GM19372 (cell line): ENCODE results near the gene TBC1D22A.

ENCODE experiments used
- ATAC-seq: cut with Tn5 transposase; IDR thresholded peaks from one replicate; pipeline ENCODE4 v1.9.1; 2021; ENCODE audit warnings: mild to moderate bottlenecking, low read depth, moderate library complexity; ENCODE audit not compliant: unreplicated experiment

TBC1D22A gene

DNA sequence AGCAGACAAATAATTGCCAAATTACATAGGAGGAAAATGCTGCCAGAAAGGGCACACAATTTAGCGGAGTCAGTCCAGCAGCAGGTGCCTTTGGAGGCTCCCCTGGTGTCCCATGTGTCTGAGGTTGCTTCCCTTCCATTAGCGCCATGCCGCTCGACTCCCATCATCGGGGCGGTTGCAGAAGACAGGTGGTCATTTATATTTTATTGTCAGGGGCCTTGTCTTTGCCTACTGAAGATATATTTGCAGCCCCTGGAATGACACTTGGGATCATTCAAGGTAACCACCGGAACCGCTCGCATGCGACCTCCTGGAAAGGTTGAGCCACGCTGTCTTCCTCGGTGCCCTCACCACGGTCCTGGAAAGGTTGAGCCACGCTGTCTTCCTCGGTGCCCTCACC, 298.3 kb downstream of the TBC1D22A start:
- ATAC-seq: no peak

DNA sequence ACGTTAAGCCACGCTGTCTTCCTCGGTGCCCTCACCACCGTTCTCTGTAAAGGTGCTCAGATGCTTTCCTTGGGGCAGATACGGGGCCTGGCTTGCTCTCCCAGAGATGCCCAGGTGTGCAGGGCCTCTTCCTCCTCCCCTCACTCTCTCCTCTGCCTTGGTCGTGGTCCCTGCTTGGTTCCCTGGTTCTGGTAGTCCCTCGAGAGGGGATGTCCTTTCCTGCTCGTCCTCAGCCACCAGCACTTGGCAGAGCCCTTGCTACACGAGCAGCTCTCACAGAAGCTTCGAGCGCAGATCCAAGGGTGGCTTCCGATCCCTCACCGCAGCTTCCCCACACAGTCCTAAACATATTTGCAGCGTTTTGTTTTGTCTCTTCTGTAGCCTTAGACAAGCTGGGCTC, 298.8 kb downstream of the TBC1D22A start:
- ATAC-seq: no peak

DNA sequence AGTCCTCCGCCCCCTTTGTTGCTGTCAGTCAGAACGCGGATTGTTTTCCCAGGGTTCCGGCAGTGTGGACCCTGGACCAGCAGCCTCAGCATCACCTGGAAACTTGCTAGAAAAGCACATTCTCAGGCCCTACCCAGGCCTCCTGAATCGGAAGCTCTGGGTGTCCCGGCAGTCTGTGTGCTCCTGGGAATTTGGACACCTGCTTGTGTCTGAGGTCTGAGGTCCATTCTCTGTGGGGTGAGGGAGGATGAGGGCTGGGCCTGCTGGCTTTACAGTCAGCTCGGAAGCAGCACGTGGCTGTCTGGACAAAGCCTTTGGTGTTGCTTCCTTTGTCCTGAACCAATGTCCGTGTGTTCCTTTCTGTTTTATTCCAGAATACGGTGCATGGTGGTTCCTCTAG, 299.7 kb downstream of the TBC1D22A start:
- ATAC-seq: no peak

DNA sequence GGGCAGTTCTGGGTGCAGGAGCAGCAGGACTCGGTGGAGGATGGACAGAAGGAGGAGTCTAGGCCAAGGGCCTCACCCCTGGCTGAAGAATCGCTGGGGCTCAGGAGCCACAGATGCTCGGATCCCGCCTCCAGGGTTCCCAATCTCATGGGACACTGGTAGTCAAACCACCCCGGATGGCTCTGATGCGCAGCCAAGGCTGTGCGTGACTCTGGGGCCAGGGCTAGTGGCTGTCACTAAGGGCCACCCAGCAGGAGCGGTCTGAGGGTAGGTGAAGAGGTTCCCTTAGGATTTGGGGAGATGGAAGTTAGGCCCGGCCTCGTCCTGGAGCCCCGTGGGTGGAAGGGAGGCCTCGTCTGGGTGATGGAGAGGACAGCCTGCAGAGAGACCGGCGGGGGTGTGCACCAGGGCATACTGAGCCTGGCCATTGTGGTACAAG, 300.6 kb downstream of the TBC1D22A start:
- no peak for ATAC-seq

DNA sequence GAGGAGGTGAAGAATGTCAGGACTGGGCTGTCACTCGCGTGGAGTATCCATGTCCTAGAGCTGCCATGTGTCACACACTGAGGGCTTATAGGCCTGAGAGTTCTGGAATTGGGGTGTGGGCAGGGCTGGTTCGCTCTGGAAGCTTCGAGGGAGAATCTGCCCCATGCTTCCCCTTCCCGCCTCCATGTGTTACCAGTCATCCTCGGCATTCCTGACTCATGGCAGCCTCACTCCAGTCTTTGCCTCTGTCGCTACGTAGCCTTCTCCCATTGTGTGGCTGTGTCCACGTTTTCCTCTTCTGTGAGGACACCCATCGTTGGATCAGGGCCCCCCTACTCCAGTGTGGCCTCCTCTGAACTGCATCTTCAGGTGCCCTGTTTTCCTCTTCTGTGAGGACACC, 301.2 kb downstream of the TBC1D22A start:
- no peak for ATAC-seq

GRCh38 chr22:47064016-47064415, 301.6 kb downstream of the TBC1D22A start:
- no peak for ATAC-seq

GRCh38 chr22:47064416-47064815, 302.0 kb downstream of the TBC1D22A start:
- no peak for ATAC-seq

DNA sequence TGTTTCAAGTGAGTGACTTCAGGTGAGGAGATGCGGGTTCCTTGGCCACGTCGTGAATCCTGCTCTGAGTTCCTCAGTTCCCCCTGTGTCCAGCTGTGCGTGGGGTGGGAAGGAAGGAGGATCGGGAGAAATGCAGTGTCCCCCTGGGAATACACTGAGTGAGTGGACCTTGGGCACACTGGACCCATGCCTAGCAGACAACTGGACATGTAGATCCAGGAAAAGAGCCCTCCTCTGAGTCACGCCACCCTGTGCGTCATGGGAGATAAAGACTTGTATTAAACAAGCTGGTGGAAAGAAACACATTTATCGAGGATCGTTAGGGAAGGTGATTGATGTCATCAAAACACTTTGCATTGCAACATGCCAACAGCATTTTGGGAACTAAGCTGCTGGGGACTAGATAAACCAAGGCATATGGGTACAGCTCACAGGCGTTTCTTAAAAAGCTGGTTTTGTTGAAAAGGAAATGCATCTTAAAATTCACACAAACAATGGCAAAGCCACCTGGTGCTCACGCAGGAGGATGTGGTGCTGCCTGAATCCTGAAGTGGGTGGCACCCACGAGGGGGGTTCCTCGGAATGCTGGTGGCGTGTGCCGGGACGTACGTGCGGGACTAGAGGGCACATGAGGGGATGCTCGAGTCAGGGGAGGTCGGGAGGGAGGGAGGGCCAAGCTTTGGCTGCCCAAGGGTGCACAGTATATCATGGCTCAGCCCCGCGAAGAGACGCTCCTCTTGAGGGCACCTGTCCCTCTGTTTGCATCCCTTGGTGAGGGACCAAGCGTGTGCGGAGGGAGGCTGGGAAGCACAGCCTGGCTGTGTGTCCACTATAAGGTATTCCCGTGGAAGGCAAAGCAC, 303.5 kb downstream of the TBC1D22A start:
- no peak for ATAC-seq

DNA sequence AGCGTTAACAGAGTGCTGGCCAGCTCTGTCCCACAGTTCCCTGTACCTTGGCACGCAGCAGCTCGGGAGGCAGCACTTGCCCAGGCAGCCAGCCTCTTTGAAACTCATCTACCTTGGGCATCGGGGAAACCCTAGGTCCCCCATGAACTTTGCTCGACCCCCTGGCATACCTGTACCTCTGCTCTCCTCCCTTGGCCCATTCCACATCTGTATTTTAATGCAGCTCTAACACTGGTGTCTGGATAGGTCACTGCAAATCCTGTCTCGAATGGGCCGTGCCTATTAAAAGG, 304.1 kb downstream of the TBC1D22A start:
- ATAC-seq: no peak

DNA sequence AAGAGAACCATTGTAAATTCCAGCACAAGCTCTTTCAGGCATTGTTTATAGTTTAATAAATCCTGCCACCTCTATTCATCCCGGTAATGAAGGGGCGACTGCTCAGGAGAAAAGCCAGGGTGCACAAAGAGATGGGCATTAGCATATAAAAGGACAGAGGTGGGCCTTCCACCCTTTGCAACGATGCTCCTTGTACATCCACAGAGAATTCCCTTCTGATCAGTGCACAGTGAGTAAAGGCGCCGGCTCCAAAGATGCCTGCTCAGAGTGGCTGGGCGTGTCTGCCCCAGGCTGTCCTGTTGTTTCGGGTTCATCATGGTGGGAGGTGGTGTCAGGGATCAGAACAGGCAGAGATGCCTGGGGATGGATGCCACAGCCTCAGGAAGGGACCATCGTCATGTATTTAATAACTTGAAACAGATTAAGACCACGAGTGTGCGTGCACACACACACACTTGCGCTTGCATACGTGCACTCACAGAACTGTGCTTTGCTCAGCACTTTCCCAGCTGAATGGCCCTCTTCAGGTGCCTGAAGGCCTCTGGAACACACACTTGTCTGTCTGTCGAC, 305.0 kb downstream of the TBC1D22A start:
- no peak for ATAC-seq

DNA sequence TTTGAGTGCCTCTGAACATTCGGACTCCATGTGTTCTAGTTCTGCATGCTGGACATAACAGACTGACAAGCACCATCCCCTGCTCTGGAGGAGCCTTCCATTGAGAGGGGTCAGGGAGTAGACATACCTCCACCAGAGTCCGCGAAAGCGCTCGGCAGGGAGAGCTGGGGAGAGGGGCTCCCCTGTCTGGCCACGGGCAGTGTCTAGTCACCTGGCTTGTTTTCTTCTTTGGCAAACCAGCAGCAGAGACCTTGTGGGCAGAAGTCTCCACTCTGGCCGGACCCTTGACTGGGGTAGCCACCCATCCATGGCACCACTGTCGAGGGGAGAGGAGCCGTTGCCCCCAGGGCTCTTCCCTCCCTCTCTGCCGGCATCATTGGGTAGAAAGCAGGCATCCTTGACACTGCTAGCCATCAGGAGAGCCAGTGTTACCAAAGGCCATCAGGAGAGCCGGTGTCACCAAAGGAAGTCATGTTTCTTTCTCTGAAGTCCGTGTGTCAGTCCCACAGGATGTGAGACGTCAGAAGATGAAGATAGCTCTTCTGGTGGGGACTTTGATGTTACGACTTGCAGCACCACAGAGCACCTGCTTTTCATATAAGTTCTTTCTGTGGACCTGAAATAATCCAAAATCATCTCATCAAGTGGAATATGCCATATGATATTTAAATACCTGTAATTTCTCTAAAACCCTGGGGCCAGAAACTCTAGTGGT, 305.6 kb downstream of the TBC1D22A start:
- no peak for ATAC-seq

- no peak for ATAC-seq
Observed at GRCh38 chr22:47068626-47068996, 306.2 kb downstream of the TBC1D22A start.

DNA sequence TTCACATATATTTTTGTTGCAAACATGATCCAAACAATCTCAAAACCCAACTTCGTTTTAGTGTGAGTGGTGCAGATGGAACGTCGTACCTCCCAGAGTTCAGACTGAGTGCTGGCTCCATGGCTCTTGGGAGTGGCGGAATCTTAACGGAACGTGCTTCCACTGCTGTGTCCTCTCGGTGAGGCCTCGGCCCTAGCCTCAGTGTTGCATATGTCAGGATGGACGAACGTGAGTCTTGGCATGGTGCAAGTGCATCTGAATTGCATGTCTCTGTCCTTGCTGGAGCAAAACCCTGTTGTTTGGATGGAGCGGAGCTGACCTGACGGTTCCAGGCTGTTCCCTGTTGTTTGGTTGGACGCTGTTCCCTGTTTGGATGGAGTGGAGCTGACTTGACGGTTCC, 306.8 kb downstream of the TBC1D22A start:
- no peak for ATAC-seq

DNA sequence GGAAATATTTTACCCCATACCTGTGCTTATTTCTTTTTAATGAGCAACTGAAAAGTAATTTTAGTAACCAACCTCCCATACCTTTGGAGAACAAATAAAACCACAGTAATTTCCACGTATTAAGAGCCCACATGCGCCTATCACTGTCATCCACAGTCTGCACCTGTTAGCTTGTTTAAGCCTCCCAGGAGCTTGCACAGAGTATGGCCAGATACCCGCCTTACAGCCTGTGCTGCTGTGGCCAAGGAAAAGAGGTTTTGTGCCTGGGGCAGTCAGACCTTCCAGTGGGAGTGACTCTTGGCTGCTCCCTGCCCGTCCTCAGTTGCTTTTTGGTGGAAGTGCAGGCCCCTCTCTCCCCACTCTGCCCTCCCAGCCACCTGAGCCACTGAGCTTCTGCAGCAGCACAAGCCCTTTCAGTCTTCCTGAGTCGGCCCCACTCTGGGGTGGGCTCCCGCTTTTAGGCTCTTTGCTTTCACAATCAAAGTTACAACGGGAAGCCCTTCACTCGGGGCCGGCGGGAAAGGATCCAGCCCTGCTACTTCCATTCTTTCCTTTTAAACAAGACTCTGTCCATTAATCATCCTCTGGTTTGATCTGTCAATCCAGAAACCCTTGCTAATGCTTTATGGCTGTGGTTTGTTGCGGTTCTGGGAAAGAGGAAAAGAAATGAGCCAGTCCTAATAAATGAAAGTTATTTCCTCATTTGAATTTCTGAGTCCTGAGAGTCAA, 308.8 kb downstream of the TBC1D22A start:
- no peak for ATAC-seq

- ATAC-seq: no peak
Observed at GRCh38 chr22:47071807-47072641, 309.6 kb downstream of the TBC1D22A start.

GRCh38 chr22:47072642-47072967, 310.2 kb downstream of the TBC1D22A start:
- ATAC-seq: no peak

- no peak for ATAC-seq
Observed at GRCh38 chr22:47073075-47073474, 310.6 kb downstream of the TBC1D22A start.

DNA sequence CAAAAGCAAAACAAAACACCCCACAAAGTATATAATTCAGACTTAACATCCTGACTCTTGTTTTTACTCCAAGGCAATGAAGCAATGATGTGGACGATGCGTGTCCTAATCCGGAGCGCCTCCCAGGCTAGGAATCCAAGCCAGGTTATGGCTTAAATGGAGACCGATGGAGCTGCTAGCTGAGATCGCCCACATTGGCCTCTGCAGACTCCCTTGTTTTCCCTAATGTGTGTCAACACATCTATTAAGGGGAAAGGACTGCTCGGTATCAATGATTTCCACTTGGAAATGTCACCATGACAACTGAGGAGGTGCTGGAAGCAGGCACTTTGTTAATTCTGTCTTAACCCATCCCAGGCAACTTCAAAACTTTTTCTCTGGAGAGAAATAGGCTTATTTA, 311.7 kb downstream of the TBC1D22A start:
- ATAC-seq: no peak

DNA sequence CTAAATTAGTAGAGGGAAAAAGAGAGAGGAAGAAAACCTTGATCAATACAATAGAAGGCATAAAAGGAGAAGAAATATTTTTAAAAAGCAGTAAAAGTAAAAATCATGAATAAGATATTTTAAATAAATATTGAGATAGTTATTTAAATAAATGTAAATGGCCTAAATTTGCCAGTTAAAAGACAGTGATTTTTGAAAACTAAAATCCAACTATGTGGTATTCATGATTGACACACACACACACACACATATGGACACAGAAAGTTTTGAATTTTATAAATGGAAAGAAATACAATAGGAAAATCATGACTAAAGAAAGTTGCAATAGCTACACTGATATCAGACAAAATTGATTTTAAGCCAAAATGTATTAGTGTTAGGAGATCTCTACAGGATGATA, 313.1 kb downstream of the TBC1D22A start:
- no peak for ATAC-seq

DNA sequence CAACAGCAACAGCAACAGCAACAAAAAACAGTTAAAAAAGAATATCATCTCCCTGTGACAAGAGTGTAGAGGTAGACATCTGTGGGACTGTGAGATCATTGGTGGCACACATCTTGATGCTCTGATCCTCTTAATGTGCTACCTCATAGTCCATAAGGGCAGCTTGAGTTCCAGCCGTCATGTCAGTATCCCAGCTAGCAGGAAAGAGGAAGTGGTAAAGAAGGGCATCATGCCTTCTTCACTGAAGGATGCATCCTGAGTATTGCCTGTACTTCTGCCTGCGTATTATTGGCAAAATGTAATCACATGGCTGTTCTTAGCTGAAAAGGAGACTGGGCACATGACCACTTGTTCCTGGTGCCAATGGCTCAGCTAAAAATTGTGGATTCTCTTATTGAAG, 314.3 kb downstream of the TBC1D22A start:
- no peak for ATAC-seq
